ENCODE measurements around the gene RNF169. TPM values are rescaled to one million over a fixed set of nuclear protein-coding genes. Genes with fewer than 3 reads are reported as not detected.
A peak's percentile ranks its signal among the peaks of the same experiment; 100 is the strongest.

RNF169 gene
- total and polyA plus RNA-seq, 2 of the 4 experiments (the other 2 are of a cell fraction): 3.6 to 23.3 TPM

DNA sequence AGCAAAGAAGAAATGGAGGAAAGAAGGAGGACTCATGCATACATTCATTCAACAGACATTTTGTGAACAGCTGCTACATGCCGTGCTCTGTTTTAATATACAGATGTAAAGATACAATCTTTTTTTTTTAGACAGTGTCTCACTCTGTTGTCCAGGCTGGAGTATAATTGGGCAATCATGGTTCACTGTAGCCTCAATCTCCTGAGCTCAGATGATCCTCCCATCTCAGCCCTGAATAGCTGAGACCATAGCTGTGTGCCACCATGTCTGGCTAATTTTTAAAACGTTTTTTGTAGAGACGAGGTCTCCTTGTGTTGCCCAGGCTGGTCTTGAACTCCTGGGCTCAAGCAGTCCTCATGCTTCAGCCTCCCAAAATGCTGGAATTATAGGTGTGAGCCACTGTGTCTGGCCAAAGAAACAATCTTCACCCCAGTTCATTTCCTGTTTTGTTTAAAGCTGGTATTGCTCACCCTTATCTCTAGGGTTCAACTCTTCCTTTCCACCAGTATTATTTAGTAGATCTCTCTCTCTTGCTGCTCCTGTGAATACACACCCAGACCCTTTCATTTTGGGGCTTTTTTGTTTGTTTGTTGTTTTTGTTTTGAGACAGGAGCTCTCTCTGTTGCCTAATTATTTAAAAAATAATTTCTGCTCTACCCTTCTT lies 69.8 kb downstream of the RNF169 start:
- Histone ChIP-seq H3K27me3 (ENCODE audit: control insufficient read depth, insufficient read depth, low read length) (no peaks in the 10 kb centered on the region), H3K4me2 (ENCODE audit: low read depth, low read length) (no peak overlapping the region), H3K9me3 (ENCODE audit: control insufficient read depth, insufficient read depth, low read length) (no peaks in the 10 kb centered on the region), H2BK15ac (ENCODE audit: low read depth, low read length) (no peak overlapping the region), H3K18ac (ENCODE audit: low read depth, low read length) (no peak overlapping the region), H3K27ac (ENCODE audit: insufficient read depth, low read length) (peak overlapping the region; percentile 35; the same call in 1 of the 2 replicates), H3K36me3 (ENCODE audit: control insufficient read depth, insufficient read depth, low read length) (peaks cover 4% of the 10 kb centered on the region; the same call in 1 of the 2 replicates), H2BK20ac (ENCODE audit: low read depth, low read length) (no peak overlapping the region), H2AFZ (replicated peaks; ENCODE audit: low read length, poor library complexity) (no peak overlapping the region), H3K4me1 (ENCODE audit: control insufficient read depth, insufficient read depth, low read length) (peaks cover 19% of the 10 kb centered on the region), H2BK5ac (ENCODE audit: low read depth, low read length, poor library complexity, severe bottlenecking) (no peak overlapping the region), H3K4ac (ENCODE audit: low read depth, low read length) (no peak overlapping the region), H3K79me1 (ENCODE audit: low read depth in 1 of 2, low read length in 2 of 2) (peaks cover 20 to 37% of the 10 kb centered on the region in 2 experiments), H3K9me1 (ENCODE audit: insufficient read depth, low read length) (0 out of 2 replicates have a peak, but pooled peaks cover 3% of the 10 kb centered on the region), H3K56ac (ENCODE audit: extremely low read depth, insufficient read depth, low read length) (no peak overlapping the region), H4K5ac (ENCODE audit: low read depth, low read length) (no peak overlapping the region), H4K20me1 (ENCODE audit: insufficient read depth, low read length) (peaks cover 10% of the 10 kb centered on the region; the same call in 1 of the 2 replicates), H4K91ac (ENCODE audit: insufficient read depth, low read depth, low read length) (no peak overlapping the region), H3K9ac (ENCODE audit: low read depth, low read length) (no peak overlapping the region), H3K23ac (ENCODE audit: low read depth, low read length) (no peak overlapping the region), H4K8ac (ENCODE audit: low read depth in 2 of 2, low read length in 2 of 2) (0 out of 4 replicates have a peak overlapping the region, but pooled peaks of 1 of the 2 experiments have one; percentile 30), H3K14ac (replicated peaks; ENCODE audit: low read depth, low read length) (no peak overlapping the region), H2AK9ac (replicated peaks; ENCODE audit: low read depth, low read length, poor library complexity) (no peak overlapping the region), H3K4me3 (ENCODE audit: insufficient read depth, low read depth, low read length) (no peak overlapping the region), H2AK5ac (ENCODE audit: low read depth, low read length) (no peak overlapping the region), H2BK120ac (ENCODE audit: low read depth, low read length) (no peak overlapping the region)
- 100% methylated on average over 1 of the region's 3 CpGs; no CpG with 5 or more reads in 1 of the 2 experiments for WGBS, 2 experiments (ENCODE audit: extremely low coverage in 2 of 2, insufficient read length in 1 of 2)
- CTCF ChIA-PET: no interaction called here
- POLR2A ChIA-PET (ENCODE audit: unreplicated experiment): no interaction called here
- no TSS peak for BruUV-seq (replicated peaks)
- intact Hi-C loops (cut with micrococcal nuclease) (loop anchor here (5.0 kb wide), 1 partner anchor 66 kb away; no protein-coding TSS in a partner anchor), dilution Hi-C loops (cut with HindIII; ENCODE audit: low sequenced_read_pairs, unreplicated experiment) (no loop called here), in situ Hi-C loops (cut with MboI; ENCODE audit: low sequenced_read_pairs) (no loop called here)
- DNase-seq (no peak), ATAC-seq (ENCODE audit: low read depth) (no peak)
- TF ChIP-seq CEBPB (IDR thresholded peaks at IDR 0.05; ENCODE audit: low read depth, low read length) (0 out of 2 replicates have a peak, but pooled peaks have one; percentile 1), RCOR1 (IDR thresholded peaks at IDR 0.05; ENCODE audit: insufficient replicate concordance, low read length) (no peak), USF2 (IDR thresholded peaks at IDR 0.05; ENCODE audit: low read depth, low read length) (no peak), POLR2A (IDR thresholded peaks at IDR 0.05; ENCODE audit: low read depth, low read length) (no peak), BHLHE40 (IDR thresholded peaks at IDR 0.05; ENCODE audit: low read depth, low read length) (no peak)
